GM18519 (cell line): ENCODE measurements around the gene HAPLN2.
"Not testable (repeated sequence)": the region's sequence is repeated elsewhere in the genome, so short reads cannot be mapped to it uniquely, and the experiment has no call there.

Source experiments
- ATAC-seq: cut with Tn5 transposase; IDR thresholded peaks from one replicate; pipeline ENCODE4 v1.9.1; 2021; ENCODE audit warnings: mild to moderate bottlenecking, moderate library complexity; ENCODE audit not compliant: unreplicated experiment, low FRiP score

HAPLN2 gene

GRCh38 chr1:156591432-156592157 is 27.6 kb upstream of the HAPLN2 start, which contains the start of gene NAXE:
TSS of gene NAXE (plus strand) at chr1:156591776. CDS start at chr1:156591805, 29 bp downstream.
- peak; percentile 55 for ATAC-seq

- ATAC-seq: no peak
Observed at GRCh38 chr1:156592158-156592909, 26.9 kb upstream of the HAPLN2 start.

- no peak for ATAC-seq
Observed at GRCh38 chr1:156592910-156593660, 26.1 kb upstream of the HAPLN2 start.

- ATAC-seq: no peak
Observed at GRCh38 chr1:156593661-156593989, 25.6 kb upstream of the HAPLN2 start.

- no peak for ATAC-seq
Observed at GRCh38 chr1:156594190-156594589, 25.0 kb upstream of the HAPLN2 start.

GRCh38 chr1:156595016-156595415 is 24.2 kb upstream of the HAPLN2 start:
- no peak for ATAC-seq

GRCh38 chr1:156596426-156596825 is 22.8 kb upstream of the HAPLN2 start:
- no peak for ATAC-seq

DNA sequence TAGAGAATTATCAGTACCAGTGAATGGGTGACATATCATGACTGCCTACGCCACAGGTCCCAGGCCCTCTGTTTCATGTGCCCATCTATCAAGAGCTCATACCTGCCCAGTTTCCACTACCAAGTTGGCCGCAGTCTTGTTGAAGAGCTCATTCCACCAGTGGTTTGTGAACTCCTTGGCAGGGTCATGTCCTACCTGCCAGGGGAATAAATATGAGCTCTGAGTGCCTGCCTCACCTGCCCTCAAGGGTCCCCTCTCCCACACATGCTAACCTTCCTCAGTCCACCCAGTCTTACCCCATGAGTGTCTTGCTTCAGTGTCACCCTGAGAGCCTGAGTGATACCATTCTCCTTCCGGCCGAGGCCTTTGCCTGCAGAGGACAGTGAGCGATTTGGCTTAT is 21.1 kb upstream of the HAPLN2 start:
- ATAC-seq: no peak

DNA sequence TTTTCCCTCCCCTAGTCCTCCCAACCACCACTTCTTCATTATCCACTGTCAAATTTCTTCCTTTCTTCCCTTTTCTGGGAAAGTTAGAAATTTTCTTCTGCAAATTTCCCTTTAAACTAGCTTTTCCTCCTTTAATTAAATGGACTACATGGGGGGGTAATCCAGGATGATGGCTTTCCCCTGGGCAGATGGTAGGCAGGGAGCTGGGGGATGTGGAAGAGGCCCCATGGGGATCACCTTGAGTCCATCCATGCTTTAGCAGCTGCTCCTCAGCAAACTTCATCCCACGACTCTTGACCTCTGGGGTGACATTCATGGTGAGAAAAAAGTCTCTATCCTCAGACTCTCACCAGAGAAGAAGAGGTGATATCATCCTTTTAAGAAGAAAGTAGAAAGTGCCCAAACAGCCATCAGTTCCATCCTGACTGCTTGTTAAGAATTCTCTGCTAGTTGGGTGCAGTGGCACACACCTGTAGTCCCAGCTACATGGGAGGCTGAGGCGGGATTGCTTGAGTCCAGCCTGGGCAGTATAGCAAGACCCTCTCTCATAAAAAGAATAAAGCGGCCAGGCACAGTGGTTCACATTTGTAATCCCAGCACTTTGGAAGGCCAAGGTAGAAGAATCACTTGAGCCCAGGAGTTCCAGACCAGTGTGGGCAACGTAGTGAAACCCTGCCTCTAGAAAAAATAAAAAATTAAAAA is 20.3 kb upstream of the HAPLN2 start:
- ATAC-seq: no peak

DNA sequence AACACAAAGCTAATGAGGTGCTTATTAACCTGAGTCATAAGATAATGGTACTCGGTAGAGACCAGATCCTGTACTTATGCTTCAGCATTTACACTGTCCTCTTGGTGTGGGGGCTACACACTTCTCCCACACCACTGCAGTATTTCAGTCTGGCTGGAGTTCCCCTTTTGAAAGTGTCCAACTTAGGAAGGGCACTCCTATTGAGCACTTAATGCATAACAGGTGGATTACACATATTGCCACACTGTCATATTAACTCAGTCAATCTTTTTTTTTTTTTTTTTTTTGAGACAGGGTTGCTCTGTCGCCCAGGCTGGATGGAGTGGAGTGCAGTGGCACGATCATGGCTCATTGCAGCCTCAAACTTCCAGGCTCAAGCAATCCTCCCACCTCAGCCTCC is 19.4 kb upstream of the HAPLN2 start:
- ATAC-seq: no peak

- no peak for ATAC-seq
Observed at GRCh38 chr1:156600733-156601121, 18.5 kb upstream of the HAPLN2 start.

- ATAC-seq: no peak
Observed at GRCh38 chr1:156601122-156601830, 17.9 kb upstream of the HAPLN2 start, which contains the start of gene GPATCH4. TSS of gene GPATCH4 (minus strand) at chr1:156601479.

- no peak for ATAC-seq
Observed at GRCh38 chr1:156601892-156602291, 17.3 kb upstream of the HAPLN2 start.

DNA sequence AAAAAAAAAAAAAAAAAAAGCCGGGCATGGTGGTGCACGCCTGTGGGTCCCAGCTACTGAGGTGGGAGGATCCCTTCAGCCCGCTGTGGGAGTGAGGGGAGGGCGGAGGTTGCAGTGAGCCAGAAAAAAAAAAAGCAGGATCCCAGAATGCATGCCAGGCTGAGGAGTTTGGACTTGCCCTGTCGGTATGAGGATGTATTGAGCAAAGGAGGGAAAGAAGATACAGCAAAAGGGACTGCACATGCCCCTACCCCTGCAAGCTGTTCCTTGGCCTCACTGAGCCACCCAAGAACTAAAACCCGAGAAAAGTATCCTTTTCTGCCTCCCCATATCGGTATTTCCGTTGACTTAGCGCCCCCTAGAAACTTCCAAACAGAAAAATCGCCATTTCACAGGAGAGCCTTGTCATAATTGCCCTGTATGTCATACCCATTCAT is 16.6 kb upstream of the HAPLN2 start:
- no peak for ATAC-seq

DNA sequence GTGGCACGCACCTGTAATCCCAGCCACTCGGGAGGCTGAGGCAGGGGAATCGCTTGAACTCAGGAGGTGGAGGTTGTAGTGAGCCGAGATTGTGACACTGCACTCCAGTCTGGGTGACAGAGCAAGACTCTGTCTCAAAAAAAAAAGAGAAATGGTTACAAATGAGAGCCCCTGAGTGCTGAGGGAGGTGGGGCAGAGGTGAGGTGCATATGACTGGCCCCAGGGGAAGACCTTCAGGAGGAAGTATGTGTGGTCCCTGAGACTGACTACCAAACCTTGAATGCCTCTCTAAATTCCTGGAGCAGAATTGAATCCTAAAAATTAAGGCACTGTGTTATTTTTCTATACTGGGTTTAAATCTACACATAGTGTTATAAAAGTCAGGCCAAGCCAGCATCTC is 11.9 kb upstream of the HAPLN2 start:
- ATAC-seq: not testable (repeated sequence)

DNA sequence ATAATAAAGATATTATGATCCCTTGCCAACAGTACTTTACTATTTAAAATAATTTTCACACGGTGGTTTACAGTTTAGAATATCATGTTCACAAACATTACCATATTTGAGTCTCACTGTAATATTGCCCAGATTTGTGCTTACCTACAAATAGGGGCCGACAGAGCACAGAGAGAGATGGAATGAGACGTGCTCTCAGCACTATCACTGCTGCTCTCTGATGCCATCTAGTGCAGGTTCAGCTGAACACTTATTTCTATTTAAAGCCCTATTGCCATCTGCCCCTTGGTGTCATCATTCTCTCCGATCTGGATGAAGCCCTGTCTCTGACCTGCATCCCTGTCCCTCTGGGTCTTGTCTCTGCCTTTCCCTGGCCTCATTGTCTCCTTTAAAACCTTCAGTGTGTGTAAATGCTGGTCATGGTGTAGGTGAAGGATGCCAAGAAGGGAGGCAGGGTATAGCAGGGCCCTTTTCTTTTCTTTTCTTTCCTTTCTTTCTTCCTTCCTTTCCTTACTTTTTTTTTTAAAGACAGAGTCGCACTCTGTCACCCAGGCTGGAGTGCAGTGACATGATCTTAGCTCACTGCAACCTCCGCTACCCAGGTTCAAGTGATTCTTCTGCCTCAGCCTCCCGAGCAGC is 11.1 kb upstream of the HAPLN2 start:
- peak; percentile 68 for ATAC-seq

GRCh38 chr1:156608981-156609380 is 10.2 kb upstream of the HAPLN2 start:
- no peak for ATAC-seq

DNA sequence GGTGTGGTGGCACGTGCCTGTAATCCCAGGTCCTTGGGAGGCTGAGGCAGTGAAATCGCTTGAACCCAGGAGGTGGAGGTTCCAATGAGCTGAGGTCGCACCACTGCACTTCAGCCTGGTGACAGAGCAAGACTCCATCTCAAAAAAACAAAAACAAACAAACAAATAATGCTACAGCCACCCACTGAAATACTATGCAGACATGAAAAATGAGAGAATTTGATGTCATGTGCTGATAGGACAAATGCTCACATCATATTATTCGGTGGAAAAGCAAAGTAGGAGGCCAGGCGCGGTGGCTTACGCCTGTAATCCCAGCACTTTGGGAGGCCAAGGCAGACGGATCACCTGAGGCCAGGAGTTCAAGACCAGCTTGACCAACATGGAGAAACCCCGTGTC is 9.1 kb upstream of the HAPLN2 start:
- ATAC-seq: not testable (repeated sequence)

DNA sequence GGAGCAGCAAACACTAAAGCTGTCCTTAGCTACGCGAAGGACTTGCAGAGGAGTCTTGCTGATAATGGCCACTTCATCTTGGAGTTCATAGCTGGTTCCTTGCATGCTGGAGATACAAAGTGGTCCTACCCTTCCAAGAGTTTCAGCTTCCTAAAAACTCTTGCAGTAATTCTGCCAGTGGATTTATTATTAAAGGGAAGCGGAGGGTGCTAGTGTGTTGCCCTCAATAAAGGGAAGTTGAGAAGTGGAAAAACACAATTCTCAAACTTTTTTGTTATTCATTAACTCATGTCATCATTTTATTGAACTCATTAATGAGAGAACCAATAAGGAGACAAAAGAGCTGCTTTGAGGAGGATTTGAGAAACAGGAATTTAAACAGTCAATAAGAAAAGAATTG is 6.5 kb upstream of the HAPLN2 start:
- no peak for ATAC-seq

GRCh38 chr1:156615946-156616345 is 3.3 kb upstream of the HAPLN2 start:
- ATAC-seq: no peak
